PC-9 (cell line): Measurements from ENCODE around the gene ADORA2A. TPM values are rescaled to one million over a fixed set of nuclear protein-coding genes. Genes with fewer than 3 reads are reported as not detected.

Experiments
- BruUV-seq: library from RNA; stranded (reverse); fragments of 400-500 nt; replicated peaks from 2 replicates; lab custom pipeline; 2021; lab: Mats Ljungman, UMichigan
- CTCF ChIA-PET: fragments of 300-600 bp; sonication (Branson Sonifier 250); formaldehyde crosslinking; loops from one replicate; lab custom pipeline; 2022; ENCODE audit warnings: antibody characterized with exemption; lab: Charles Lee
- POLR2A ChIA-PET: fragments of 300-600 bp; sonication (Branson Sonifier 250); formaldehyde crosslinking; loops from one replicate; lab custom pipeline; 2022; ENCODE audit warnings: antibody characterized with exemption; ENCODE audit not compliant: unreplicated experiment; lab: Charles Lee
- DNase-seq, 2 experiments: peaks; one replicate each; pipeline versions ENCODE4 v3.0.0 to v3.0.0-alpha.2; 2015 to 2022; ENCODE audit warnings: mixed read lengths in 1 of 2
- H2AFZ ChIP-seq: fragments of 200-600 bp; sonication (generic); 2 replicates; pipeline ENCODE4 v1.8.1; 2017; ENCODE audit warnings: antibody characterized with exemption
- H3F3A ChIP-seq: fragments of 200-600 bp; sonication (generic); 2 replicates; pipeline ENCODE4 v1.8.1; 2017; ENCODE audit warnings: antibody characterized with exemption, mild to moderate bottlenecking, low read depth; ENCODE audit not compliant: insufficient read depth
- H3K27ac ChIP-seq: fragments of 200-600 bp; sonication (generic); 2 replicates; pipeline ENCODE4 v1.6.1; 2016; ENCODE audit warnings: mixed run types
- H3K27me3 ChIP-seq: fragments of 200-600 bp; sonication (generic); 2 replicates; pipeline ENCODE4 v1.6.1; 2016; ENCODE audit warnings: low read depth, mixed run types; ENCODE audit not compliant: insufficient read depth
- H3K36me3 ChIP-seq: fragments of 200-600 bp; sonication (generic); 2 replicates; pipeline ENCODE4 v1.6.1; 2016; ENCODE audit warnings: low read depth, mixed run types
- H3K4me1 ChIP-seq: fragments of 200-600 bp; sonication (generic); replicated peaks from 2 replicates; pipeline ENCODE4 v1.6.1; 2016; ENCODE audit warnings: mixed run types; ENCODE audit not compliant: insufficient read depth
- H3K4me2 ChIP-seq: fragments of 200-600 bp; sonication (generic); 2 replicates; pipeline ENCODE4 v1.6.1; 2017; ENCODE audit warnings: mixed run types
- H3K4me3 ChIP-seq: fragments of 200-600 bp; sonication (generic); 2 replicates; pipeline ENCODE4 v1.6.1; 2016; ENCODE audit warnings: mixed run types
- H3K79me2 ChIP-seq: fragments of 200-600 bp; sonication (generic); 2 replicates; pipeline ENCODE4 v1.6.1; 2017; ENCODE audit warnings: low read depth, mixed run types
- H3K9me2 ChIP-seq: fragments of 200-600 bp; sonication (generic); 2 replicates; pipeline ENCODE4 v1.8.1; 2017; ENCODE audit warnings: mild to moderate bottlenecking; ENCODE audit not compliant: insufficient read depth
- H3K9me3 ChIP-seq: fragments of 200-600 bp; sonication (generic); 2 replicates; pipeline ENCODE4 v1.8.1; 2016; ENCODE audit warnings: low read depth; ENCODE audit not compliant: insufficient read depth
- H4K20me1 ChIP-seq: fragments of 200-600 bp; sonication (generic); 2 replicates; pipeline ENCODE4 v1.8.1; 2017; ENCODE audit not compliant: insufficient read depth
- CTCF ChIP-seq: fragments of 200-600 bp; sonication (generic); conservative IDR thresholded peaks from 2 replicates; pipeline ENCODE4 v1.6.1; 2017; ENCODE audit warnings: mixed run types, antibody characterized with exemption, mild to moderate bottlenecking, moderate library complexity
- EZH2 ChIP-seq: fragments of 200-600 bp; sonication (generic); IDR thresholded peaks from 2 replicates; pipeline ENCODE4 v1.8.0; 2017; ENCODE audit warnings: antibody characterized with exemption, low read depth
- intact Hi-C: fragments of 100-400 bp; cut with micrococcal nuclease; formaldehyde crosslinking; loops from one replicate; pipeline ENCODE4 v1.10.0; 2022; ENCODE audit not compliant: unreplicated experiment
- total RNA-seq: library from RNA; stranded (reverse); gene quantifications from 2 replicates; pipeline ENCODE4 v1.2.3, GENCODE V29; 2021

Gene ADORA2A
- total RNA-seq, 1 experiment from 2014 or later = 1.8 TPM

DNA sequence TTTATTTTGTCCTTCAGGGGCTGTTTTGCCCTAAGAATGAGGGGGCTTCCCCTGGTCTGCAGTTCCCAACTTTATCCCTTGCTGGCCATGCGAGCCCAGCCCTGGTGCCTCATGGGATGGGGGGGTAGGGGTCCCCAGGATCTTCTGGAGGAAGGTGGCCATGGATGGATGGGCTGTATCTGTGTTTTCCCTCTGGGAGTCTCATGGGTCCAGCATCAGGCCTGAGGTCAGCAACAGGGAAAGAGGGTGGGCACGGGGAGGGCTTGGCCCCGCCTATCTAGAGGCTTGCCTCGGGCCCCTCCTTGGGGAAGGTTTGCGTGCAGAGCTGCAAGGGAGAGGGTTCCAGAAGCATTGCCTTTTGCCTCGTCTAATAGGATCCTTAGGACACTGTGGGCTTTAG is 10.8 kb upstream of the ADORA2A start:
- ChIA-PET CTCF (no interaction called here), POLR2A (no interaction called here)
- no TSS peak for BruUV-seq

GRCh38 chr22:24417200-24417599 is 10.2 kb upstream of the ADORA2A start:
- H3K36me3 ChIP-seq = no peaks in the 10 kb centered on the region
- H3K4me3 ChIP-seq = no peak overlapping the region
- no peaks in the 10 kb centered on the region for H3K27me3 ChIP-seq
- no peaks in the 10 kb centered on the region for H3K4me1 ChIP-seq
- CTCF ChIA-PET = interaction anchor here (0.7 kb wide), 1 partner anchor 109 kb away, joined by 3 read pairs; no protein-coding TSS in a partner anchor
- H3K4me2 ChIP-seq = no peak overlapping the region
- no TSS peak for BruUV-seq
- H3K9me3 ChIP-seq = no peaks in the 10 kb centered on the region
- H3K27ac ChIP-seq = no peak overlapping the region
- H4K20me1 ChIP-seq = no peaks in the 10 kb centered on the region; the same call in 1 of the 2 replicates
- POLR2A ChIA-PET = no interaction called here
- no peak for TF ChIP-seq CTCF
- no peak for TF ChIP-seq EZH2
- no peaks in the 10 kb centered on the region for H3K79me2 ChIP-seq
- H3K9me2 ChIP-seq = no peaks in the 10 kb centered on the region
- intact Hi-C loops = no loop called here
- H2AFZ ChIP-seq = no peak overlapping the region
- no peak for DNase-seq
- no peaks in the 10 kb centered on the region; the same call in none of the 2 replicates for H3F3A ChIP-seq

More for the DNA sequence above, 10.8 kb upstream of the ADORA2A start:
- Histone ChIP-seq H3K4me1 (no peaks in the 10 kb centered on the region), H3K79me2 (no peaks in the 10 kb centered on the region), H3K9me3 (no peaks in the 10 kb centered on the region), H3K27me3 (no peaks in the 10 kb centered on the region), H3F3A (no peaks in the 10 kb centered on the region; the same call in none of the 2 replicates), H4K20me1 (no peaks in the 10 kb centered on the region; the same call in 1 of the 2 replicates), H3K4me3 (no peak overlapping the region), H3K4me2 (no peak overlapping the region), H3K9me2 (no peaks in the 10 kb centered on the region), H2AFZ (no peak overlapping the region), H3K27ac (no peak overlapping the region), H3K36me3 (no peaks in the 10 kb centered on the region)
- DNase-seq = no peak
- TF ChIP-seq CTCF (no peak), EZH2 (no peak)
- intact Hi-C loops = no loop called here

- H3K4me1 ChIP-seq = no peaks in the 10 kb centered on the region
- H3K36me3 ChIP-seq = no peaks in the 10 kb centered on the region
- intact Hi-C loops = no loop called here
- H2AFZ ChIP-seq = no peak overlapping the region
- H4K20me1 ChIP-seq = no peaks in the 10 kb centered on the region; the same call in 1 of the 2 replicates
- TF ChIP-seq CTCF (no peak), EZH2 (no peak)
- H3K27me3 ChIP-seq = no peaks in the 10 kb centered on the region
- no peak for DNase-seq
- CTCF ChIA-PET = interaction anchor here (0.7 kb wide), 1 partner anchor 15 kb away, joined by 3 read pairs; no protein-coding TSS in a partner anchor
- no peak overlapping the region for H3K4me2 ChIP-seq
- no TSS peak for BruUV-seq
- no peaks in the 10 kb centered on the region for H3K9me2 ChIP-seq
- H3K79me2 ChIP-seq = no peaks in the 10 kb centered on the region
- POLR2A ChIA-PET = no interaction called here
- no peak overlapping the region for H3K4me3 ChIP-seq
- H3K9me3 ChIP-seq = no peaks in the 10 kb centered on the region
- H3K27ac ChIP-seq = no peak overlapping the region
- H3F3A ChIP-seq = peaks cover 5% of the 10 kb centered on the region
Observed at GRCh38 chr22:24417901-24418641, 9.3 kb upstream of the ADORA2A start.
